Neural crest cell (in vitro differentiated cells): ENCODE results near the gene NECTIN1. TPM values are rescaled to one million over a fixed set of nuclear protein-coding genes. Genes with fewer than 3 reads are reported as not detected.

Source experiments
- DNase-seq: peaks from one replicate; pipeline ENCODE4 v3.0.0; 2021; ENCODE audit warnings: low read depth, mixed read lengths, low spot score
- H3K27ac Mint-ChIP-seq: one replicate; pipeline ENCODE4 v1.8.0; 2021; ENCODE audit warnings: mild to moderate bottlenecking, mixed read lengths; ENCODE audit not compliant: unreplicated experiment
- H3K27me3 Mint-ChIP-seq: 2 replicates; pipeline ENCODE4 v1.8.0; 2021; ENCODE audit warnings: low read depth, mild to moderate bottlenecking, mixed read lengths
- H3K36me3 Mint-ChIP-seq: 2 replicates; pipeline ENCODE4 v1.8.0; 2021; ENCODE audit warnings: low read depth, mild to moderate bottlenecking, mixed read lengths
- H3K4me1 Mint-ChIP-seq: 2 replicates; pipeline ENCODE4 v1.8.0; 2021; ENCODE audit warnings: mixed read lengths
- H3K4me3 Mint-ChIP-seq: one replicate; pipeline ENCODE4 v1.8.0; 2021; ENCODE audit warnings: mild to moderate bottlenecking, mixed read lengths
- H3K9me3 Mint-ChIP-seq: 2 replicates; pipeline ENCODE4 v1.8.0; 2021; ENCODE audit warnings: mixed read lengths
- CTCF ChIP-seq: fragments of 200-600 bp; sonication (generic); conservative IDR thresholded peaks from 2 replicates; pipeline ENCODE4 v1.5.0; 2021; ENCODE audit warnings: antibody characterized with exemption, mild to moderate bottlenecking
- total RNA-seq: library from RNA; stranded (reverse); gene quantifications from 2 replicates; pipeline ENCODE4 v1.2.1, GENCODE V29; 2021

Gene NECTIN1
- total RNA-seq, 1 donor from 2014 or later = 49.2 TPM

- no peaks in the 10 kb centered on the region for H3K9me3 Mint-ChIP-seq
- H3K4me3 Mint-ChIP-seq = no peak overlapping the region
- TF ChIP-seq CTCF = no peak
- H3K27ac Mint-ChIP-seq = no peak overlapping the region
- no peak for DNase-seq
- no peaks in the 10 kb centered on the region for H3K36me3 Mint-ChIP-seq
- H3K4me1 Mint-ChIP-seq = peaks cover 5% of the 10 kb centered on the region
- no peaks in the 10 kb centered on the region for H3K27me3 Mint-ChIP-seq
Observed at GRCh38 chr11:119651802-119652584, 77.0 kb downstream of the NECTIN1 start.

GRCh38 chr11:119650251-119650650 lies 78.7 kb downstream of the NECTIN1 start:
- H3K4me3 Mint-ChIP-seq = no peak overlapping the region
- H3K9me3 Mint-ChIP-seq = no peaks in the 10 kb centered on the region
- no peak overlapping the region for H3K27ac Mint-ChIP-seq
- H3K4me1 Mint-ChIP-seq = peaks cover 5% of the 10 kb centered on the region
- H3K27me3 Mint-ChIP-seq = no peaks in the 10 kb centered on the region
- H3K36me3 Mint-ChIP-seq = no peaks in the 10 kb centered on the region
- no peak for DNase-seq
- no peak for TF ChIP-seq CTCF

- H3K27me3 Mint-ChIP-seq = no peaks in the 10 kb centered on the region
- no peak overlapping the region for H3K4me3 Mint-ChIP-seq
- no peak overlapping the region for H3K27ac Mint-ChIP-seq
- no peaks in the 10 kb centered on the region for H3K36me3 Mint-ChIP-seq
- no peak for DNase-seq
- no peak for TF ChIP-seq CTCF
- peaks cover 2% of the 10 kb centered on the region for H3K4me1 Mint-ChIP-seq
- H3K9me3 Mint-ChIP-seq = no peaks in the 10 kb centered on the region
Observed at GRCh38 chr11:119647254-119647653, 81.7 kb downstream of the NECTIN1 start.

GRCh38 chr11:119645018-119645417 lies 84.0 kb downstream of the NECTIN1 start:
- Mint-ChIP-seq H3K27ac (no peak overlapping the region), H3K4me3 (no peak overlapping the region), H3K27me3 (no peaks in the 10 kb centered on the region), H3K36me3 (no peaks in the 10 kb centered on the region), H3K9me3 (no peaks in the 10 kb centered on the region), H3K4me1 (peaks cover 7% of the 10 kb centered on the region)
- no peak for DNase-seq
- TF ChIP-seq CTCF = no peak

GRCh38 chr11:119644502-119644901 lies 84.5 kb downstream of the NECTIN1 start:
- TF ChIP-seq CTCF = no peak
- H3K27me3 Mint-ChIP-seq = no peaks in the 10 kb centered on the region
- no peak for DNase-seq
- H3K27ac Mint-ChIP-seq = peak overlapping the region; percentile 44
- no peak overlapping the region for H3K4me3 Mint-ChIP-seq
- no peaks in the 10 kb centered on the region for H3K36me3 Mint-ChIP-seq
- H3K9me3 Mint-ChIP-seq = no peaks in the 10 kb centered on the region
- peaks cover 10% of the 10 kb centered on the region for H3K4me1 Mint-ChIP-seq
